Uterus (tissue), 4 donors: ENCODE results near the gene PEDS1. TPM values are rescaled to one million over a fixed set of nuclear protein-coding genes. Genes with fewer than 3 reads are reported as not detected.

ENCODE experiments used
- DNase-seq, 2 donors: peaks; one replicate each; pipeline ENCODE4 v3.0.0-alpha.2; 2019 to 2020
- H3K27ac ChIP-seq, 2 donors: fragments of 200-600 bp; sonication (generic); 1 replicate in 1 of 2; 2 replicates in 1 of 2; pipeline ENCODE4 v1.5.1; 2016 to 2018
- H3K27me3 ChIP-seq, 2 donors: fragments of 200-600 bp; sonication (generic); one replicate each; pipeline ENCODE4 v1.5.1; 2018 to 2019; ENCODE audit warnings: control low read depth in 1 of 2
- H3K36me3 ChIP-seq, 2 donors: fragments of 200-600 bp; sonication (generic); one replicate each; pipeline ENCODE4 v1.5.1; 2019; ENCODE audit warnings: control low read depth in 1 of 2
- H3K4me1 ChIP-seq, 2 donors: fragments of 200-600 bp; sonication (generic); one replicate each; pipeline ENCODE4 v1.5.1; 2018 to 2019; ENCODE audit warnings: control low read depth in 1 of 2
- H3K4me3 ChIP-seq, 2 donors: fragments of 200-600 bp; sonication (generic); 1 replicate in 1 of 2; 2 replicates in 1 of 2; pipeline ENCODE4 v1.5.1; 2018 to 2019; ENCODE audit warnings: mild to moderate bottlenecking in 1 of 2
- H3K9me3 ChIP-seq, 2 donors: fragments of 200-600 bp; sonication (generic); one replicate each; pipeline ENCODE4 v1.5.1; 2019; ENCODE audit warnings: control low read depth in 1 of 2
- CTCF ChIP-seq, 4 experiments: fragments of 200-600 bp in 2 of 4; fragments of 450-650 bp in 2 of 4; sonication (generic) in 2 of 4; IDR thresholded peaks; one replicate each; pipeline ENCODE4 v1.5.1; 2016 to 2019; ENCODE audit warnings: antibody characterized with exemption in 4 of 4, mild to moderate bottlenecking in 2 of 4, moderate library complexity in 1 of 4
- POLR2A ChIP-seq, 2 donors: fragments of 450-650 bp; IDR thresholded peaks; one replicate each; pipeline ENCODE4 v1.6.1; 2016; ENCODE audit warnings: antibody characterized with exemption in 2 of 2, mild to moderate bottlenecking in 1 of 2, moderate library complexity in 1 of 2
- intact Hi-C: fragments of 100-400 bp; cut with DNase I; formaldehyde crosslinking; loops from one replicate; pipeline ENCODE4 v1.15.1; 2023; ENCODE audit warnings: low total_unique reads
- total RNA-seq, 4 donors: library from RNA; depleted of rRNA in 3 of 4; stranded (reverse); fragments of >200 nt in 3 of 4; gene quantifications; one replicate each; pipeline versions ENCODE4 v1.1.0 to v1.2.4, GENCODE V29; 2014 to 2023
- donor health status: DM: yes; HTN: yes; CAD: no.

The PEDS1 gene
- total RNA-seq, 4 donors from 2014 or later: 1.5 to 19.8 (median 6.1) TPM

GRCh38 chr20:50146732-50147662, 6.5 kb downstream of the PEDS1 start:
- H3K4me1 ChIP-seq: peaks cover 0 to 11% of the 10 kb centered on the region in 2 donors
- H3K27ac ChIP-seq: peak overlapping the region; percentile 6 to 29
- intact Hi-C loops: no loop called here
- no peaks in the 10 kb centered on the region for H3K27me3 ChIP-seq
- TF ChIP-seq CTCF (IDR thresholded peaks at IDR 0.05): no peak
- TF ChIP-seq POLR2A (IDR thresholded peaks at IDR 0.05): no peak
- no peaks in the 10 kb centered on the region for H3K36me3 ChIP-seq
- no peak overlapping the region for H3K4me3 ChIP-seq
- no peaks in the 10 kb centered on the region for H3K9me3 ChIP-seq
- DNase-seq: no peak

- H3K27ac ChIP-seq: no peak overlapping the region
Observed at GRCh38 chr20:50146214-50146613, 7.3 kb downstream of the PEDS1 start.

GRCh38 chr20:50145566-50145965, 8.0 kb downstream of the PEDS1 start:
- Histone ChIP-seq H3K9me3 (no peaks in the 10 kb centered on the region), H3K36me3 (no peaks in the 10 kb centered on the region), H3K4me3 (no peak overlapping the region), H3K27ac (no peak overlapping the region), H3K4me1 (no peaks in the 10 kb centered on the region), H3K27me3 (no peaks in the 10 kb centered on the region)
- intact Hi-C loops: no loop called here
- no peak for DNase-seq
- no peak for TF ChIP-seq POLR2A (IDR thresholded peaks at IDR 0.05)
- no peak for TF ChIP-seq CTCF (IDR thresholded peaks at IDR 0.05)

More at GRCh38 chr20:50146214-50146613, 7.3 kb downstream of the PEDS1 start:
- Histone ChIP-seq H3K27me3 (no peaks in the 10 kb centered on the region), H3K4me1 (peaks cover 0 to 5% of the 10 kb centered on the region in 2 donors), H3K9me3 (no peaks in the 10 kb centered on the region), H3K4me3 (no peak overlapping the region), H3K36me3 (no peaks in the 10 kb centered on the region)
- intact Hi-C loops: no loop called here
- TF ChIP-seq POLR2A (IDR thresholded peaks at IDR 0.05) (no peak), CTCF (IDR thresholded peaks at IDR 0.05) (no peak)
- DNase-seq: no peak

- Histone ChIP-seq H3K27me3 (no peaks in the 10 kb centered on the region), H3K9me3 (no peaks in the 10 kb centered on the region), H3K4me1 (no peaks in the 10 kb centered on the region), H3K27ac (no peak overlapping the region), H3K4me3 (no peak overlapping the region), H3K36me3 (no peaks in the 10 kb centered on the region)
- TF ChIP-seq CTCF (IDR thresholded peaks at IDR 0.05): no peak
- no peak for TF ChIP-seq POLR2A (IDR thresholded peaks at IDR 0.05)
- peak; percentile 47 to 53 for DNase-seq
- intact Hi-C loops: no loop called here
Observed at GRCh38 chr20:50144362-50144761, 9.2 kb downstream of the PEDS1 start.

- Histone ChIP-seq H3K4me3 (no peak overlapping the region), H3K9me3 (no peaks in the 10 kb centered on the region), H3K27ac (no peak overlapping the region), H3K27me3 (no peaks in the 10 kb centered on the region), H3K36me3 (no peaks in the 10 kb centered on the region), H3K4me1 (no peaks in the 10 kb centered on the region)
- TF ChIP-seq CTCF (IDR thresholded peaks at IDR 0.05): no peak
- TF ChIP-seq POLR2A (IDR thresholded peaks at IDR 0.05): no peak
- intact Hi-C loops: no loop called here
- no peak for DNase-seq
Observed at GRCh38 chr20:50142812-50143211, 10.7 kb downstream of the PEDS1 start.
